GM19455 (cell line): Measurements from ENCODE around the gene F2RL3.
"Not testable (repeated sequence)": the region's sequence is repeated elsewhere in the genome, so short reads cannot be mapped to it uniquely, and the experiment has no call there.

ENCODE experiments used
- ATAC-seq: cut with Tn5 transposase; IDR thresholded peaks from one replicate; pipeline ENCODE4 v1.9.1; 2021; ENCODE audit not compliant: unreplicated experiment

Gene F2RL3

DNA sequence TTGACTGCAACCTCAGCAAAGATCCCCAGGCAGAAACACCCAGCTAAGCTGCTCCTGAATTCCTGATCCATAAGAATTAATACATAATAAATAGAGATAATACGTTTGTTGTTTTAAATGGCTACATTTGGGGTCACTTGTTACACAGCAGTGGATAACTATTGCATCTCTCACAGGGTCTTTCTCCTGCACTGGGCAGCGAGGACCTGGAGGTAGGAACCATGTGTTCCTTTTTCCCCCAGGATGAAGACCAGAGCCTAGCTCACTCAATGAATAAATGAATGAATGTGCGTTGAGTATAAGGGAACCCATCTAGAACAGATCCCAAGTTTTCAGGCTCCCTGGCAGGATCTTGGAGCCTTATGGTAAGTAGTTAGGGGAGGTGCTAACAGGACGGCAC lies 30.7 kb downstream of the F2RL3 start:
- ATAC-seq: no peak

DNA sequence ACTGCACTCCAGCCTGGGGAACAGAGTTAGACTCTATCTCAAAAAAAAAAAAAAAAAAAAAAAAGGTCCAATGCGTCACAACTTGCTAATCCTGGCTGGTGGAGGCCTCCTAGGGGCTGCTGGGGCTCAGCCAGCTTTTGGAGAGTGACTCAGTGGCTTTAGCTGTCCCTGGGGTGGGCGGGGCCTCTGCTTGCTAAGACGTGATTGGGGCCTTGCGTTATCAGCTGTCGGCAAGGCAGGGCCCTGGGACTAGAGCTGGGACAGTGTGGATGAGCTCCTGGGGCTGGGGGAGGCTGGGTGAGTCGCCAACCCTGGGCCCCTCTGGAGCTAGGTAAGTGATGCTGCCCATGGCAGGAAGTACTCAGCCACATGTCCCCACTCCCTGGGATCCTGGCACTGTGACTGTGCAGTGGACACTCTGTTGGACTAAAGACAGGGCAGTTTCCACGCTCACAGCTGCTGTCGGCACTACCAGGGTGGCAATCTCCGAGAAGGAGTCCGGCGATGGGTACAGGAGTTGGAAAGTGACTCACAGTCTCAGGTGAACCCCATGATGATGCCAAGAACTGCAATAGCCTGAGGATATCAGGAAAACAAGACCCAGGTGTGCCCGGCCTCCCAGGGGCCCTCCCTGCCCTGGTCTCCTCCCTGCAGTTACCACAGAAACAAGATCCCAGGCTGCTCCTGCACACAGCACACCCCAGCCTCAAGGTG lies 32.2 kb downstream of the F2RL3 start:
- no peak for ATAC-seq

DNA sequence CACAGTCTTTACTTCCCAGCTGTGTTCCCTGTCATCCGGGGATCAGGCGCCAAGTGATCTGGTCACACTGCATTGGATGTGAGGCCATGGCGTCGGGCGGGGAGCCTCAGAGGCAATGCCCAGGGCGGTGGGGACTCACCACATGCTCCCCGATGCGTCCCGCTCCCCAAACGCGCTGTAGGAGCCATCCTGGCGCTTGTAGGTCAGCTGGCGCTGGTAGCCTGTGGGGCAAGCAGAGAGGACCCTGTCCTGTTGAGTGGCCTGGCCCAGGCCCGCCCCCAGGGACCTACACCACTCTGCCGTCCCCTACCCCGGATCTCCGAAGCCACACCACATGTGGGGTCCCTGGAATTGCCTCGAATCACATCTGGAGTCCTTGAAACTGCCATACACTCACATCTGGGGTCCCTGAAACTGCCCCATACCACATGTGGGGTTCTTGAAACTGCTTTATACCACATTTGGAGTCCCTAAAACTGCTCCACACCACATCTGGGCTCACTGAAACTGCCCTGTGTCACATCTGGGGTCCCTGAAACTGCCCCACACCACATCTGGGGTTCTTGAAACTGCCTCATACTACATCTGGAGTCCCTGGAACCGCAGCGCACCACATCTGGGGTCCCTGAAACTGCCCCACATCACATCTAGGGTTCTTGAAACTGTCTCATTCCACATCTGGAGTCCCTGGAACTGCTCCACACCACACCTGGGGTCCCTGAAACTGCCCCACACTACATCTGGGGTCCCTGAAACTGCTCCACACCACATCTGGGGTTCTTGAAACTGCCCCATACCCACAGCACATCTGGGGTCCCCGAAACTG lies 33.2 kb downstream of the F2RL3 start:
- ATAC-seq: no peak

DNA sequence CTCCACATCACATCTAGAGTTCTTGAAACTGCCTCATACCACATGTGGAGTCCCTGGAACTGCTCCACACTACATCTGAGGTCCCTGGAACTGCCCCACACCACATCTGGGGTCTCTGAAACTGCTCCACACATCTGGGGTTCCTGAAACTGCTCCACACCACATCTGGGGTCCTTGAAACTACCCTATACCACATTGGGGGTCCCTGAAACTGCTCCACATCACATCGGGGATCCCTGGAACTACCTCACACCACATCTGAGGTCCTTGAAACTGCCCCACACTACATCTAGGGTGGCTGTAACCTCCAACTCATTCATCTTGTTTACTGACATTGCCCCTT lies 33.8 kb downstream of the F2RL3 start:
- no peak for ATAC-seq

DNA sequence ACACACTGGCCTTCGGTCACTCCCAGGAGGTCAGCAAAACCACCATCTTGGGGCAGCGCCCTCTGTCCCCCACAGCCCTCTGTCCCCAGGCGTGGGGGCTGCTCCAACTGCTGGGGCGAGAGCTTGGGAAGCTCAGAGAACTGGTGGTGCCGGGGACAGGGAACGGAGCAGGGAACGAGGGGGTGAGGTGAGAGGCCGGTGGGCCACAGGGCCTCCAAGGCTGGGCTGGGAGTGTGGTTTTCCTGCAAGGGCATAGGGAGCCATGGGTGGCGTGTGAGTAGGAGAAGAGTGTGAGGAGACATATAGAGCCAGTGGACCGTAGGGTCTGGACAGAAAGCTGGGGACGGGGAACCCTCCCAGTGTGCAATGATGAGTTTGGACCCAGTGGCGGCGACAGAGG lies 34.1 kb downstream of the F2RL3 start:
- no peak for ATAC-seq

DNA sequence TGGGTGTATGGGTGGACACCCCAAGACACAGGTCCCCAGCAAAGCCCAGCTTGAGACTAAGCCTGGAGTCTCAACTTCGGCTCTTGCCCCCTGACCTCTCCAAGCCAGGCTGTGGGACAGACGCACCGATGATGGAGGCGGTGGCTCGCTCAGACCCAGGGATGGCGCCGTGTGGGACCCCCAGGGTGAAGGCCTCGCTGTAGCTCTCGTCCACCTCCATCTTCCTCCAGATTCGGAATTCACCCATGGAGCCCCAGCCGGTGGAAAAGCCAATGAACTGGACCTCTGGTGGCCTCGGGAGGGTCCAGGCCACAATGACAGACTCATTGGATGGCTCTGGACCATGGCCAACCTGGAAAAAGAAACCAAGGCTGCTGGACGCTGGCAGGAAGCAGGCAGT lies 39.1 kb downstream of the F2RL3 start:
- ATAC-seq: no peak

DNA sequence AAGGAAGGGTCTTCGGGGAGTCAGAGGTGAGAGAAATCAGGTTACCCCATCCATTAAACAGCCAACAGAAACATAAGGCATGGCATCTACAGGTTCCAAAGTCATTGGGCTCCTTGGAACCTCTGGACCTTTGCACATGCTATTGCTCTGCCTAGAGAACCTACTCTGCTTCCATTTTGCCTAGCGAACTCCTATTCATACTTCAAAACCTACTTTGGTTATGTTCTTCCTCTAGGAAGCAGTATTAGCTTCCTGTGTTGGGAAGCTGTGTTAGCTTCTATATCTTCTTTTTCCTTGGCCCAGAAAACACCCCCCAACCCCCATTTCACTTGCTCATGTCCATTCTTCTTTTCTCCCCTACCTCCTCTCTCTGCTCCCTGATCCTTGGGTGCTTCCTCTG lies 39.6 kb downstream of the F2RL3 start:
- no peak for ATAC-seq

DNA sequence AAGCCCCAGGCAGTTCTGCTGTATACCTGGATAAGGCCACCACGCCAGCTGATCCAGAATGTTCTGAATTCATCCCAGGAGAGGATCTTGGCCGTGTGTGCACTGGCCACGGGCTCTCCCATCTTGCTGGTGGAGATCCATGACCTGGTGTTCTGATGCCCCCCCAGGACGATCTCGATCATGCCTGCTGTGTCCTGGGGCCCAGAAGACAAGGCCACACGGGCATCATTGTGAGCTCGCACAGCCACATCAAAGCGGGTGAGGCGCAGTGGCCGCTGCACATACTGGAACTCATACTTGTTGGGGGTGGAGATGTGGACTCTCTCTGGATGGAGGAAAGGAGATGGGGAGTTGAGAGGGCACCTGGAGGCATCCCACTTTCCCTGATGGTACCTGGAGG lies 40.1 kb downstream of the F2RL3 start:
- ATAC-seq: no peak

DNA sequence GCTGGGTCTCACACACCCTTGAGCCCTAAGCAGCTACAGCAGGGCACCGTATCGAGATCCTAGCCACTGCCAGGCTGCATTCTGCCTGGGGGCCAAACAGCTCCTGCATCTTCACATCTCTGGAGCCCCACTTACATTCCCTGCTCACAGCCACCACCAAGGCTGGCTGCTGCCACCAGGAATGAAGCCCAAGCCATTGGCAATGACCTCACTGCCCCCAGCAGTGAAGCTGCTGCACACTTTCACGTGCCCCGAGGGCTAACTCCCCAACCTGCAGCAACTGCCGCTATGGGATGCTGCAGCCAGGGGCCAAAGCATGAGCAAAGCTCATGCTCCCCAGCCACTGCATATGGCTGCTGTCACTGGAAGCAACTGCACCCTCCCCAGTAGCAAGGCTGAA lies 42.0 kb downstream of the F2RL3 start:
- ATAC-seq: no peak

DNA sequence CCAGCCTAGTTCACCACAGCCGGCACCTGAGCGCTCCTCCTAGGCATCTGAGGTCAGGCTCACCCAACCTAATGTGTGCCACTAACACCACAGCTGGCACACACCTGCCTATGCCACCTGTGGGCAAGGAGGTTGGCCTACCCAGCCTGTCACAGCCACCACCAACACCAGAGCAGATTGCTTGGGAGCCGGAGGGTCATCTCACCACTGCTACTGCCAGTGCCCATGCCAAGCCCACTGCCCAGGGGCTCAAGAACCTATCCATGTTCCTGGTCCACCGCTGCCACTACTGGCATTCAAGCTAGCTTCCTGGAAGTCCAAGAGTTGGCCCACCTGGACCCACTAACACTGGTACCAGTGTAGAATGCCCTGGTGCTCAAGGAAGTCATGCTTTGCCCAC lies 42.5 kb downstream of the F2RL3 start:
- ATAC-seq: no peak

DNA sequence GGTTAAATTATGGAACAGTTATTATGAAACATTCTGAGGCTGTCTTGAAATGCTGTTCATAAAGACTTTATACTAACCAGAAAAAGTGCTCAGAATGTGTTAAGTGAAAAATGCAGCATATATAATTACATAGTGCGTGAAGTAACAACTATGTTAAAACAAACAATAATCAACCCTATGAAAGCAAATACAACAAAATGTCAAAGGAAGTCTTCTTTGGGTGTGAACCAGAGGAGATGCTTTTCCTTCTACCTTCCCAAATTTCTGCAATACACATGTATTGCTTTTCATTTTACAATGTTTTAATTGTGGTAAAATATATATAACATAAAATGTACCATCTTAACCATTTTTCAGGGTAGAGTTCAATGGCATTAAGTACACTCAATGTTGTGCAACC lies 45.7 kb downstream of the F2RL3 start:
- ATAC-seq: no peak

DNA sequence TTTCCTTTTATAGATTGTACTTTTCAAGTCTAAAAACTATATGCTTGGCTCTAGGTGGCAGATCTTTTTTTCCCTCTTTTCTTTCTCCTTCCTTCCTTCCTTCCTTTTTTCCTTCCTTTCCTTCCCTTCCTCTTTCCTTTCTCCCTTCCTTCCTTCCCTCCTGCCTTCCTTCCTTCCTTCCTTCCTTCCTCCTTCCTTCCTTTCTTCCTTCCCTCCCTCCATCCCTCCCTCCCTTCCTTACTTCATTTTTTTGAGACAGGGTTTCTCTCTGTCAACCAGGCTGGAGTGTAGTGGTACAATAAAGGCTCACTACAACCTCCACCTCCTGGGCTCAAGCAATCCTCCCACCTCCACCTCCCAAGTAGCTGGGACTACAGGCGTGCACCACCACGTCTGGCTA lies 48.1 kb downstream of the F2RL3 start:
- no peak for ATAC-seq

DNA sequence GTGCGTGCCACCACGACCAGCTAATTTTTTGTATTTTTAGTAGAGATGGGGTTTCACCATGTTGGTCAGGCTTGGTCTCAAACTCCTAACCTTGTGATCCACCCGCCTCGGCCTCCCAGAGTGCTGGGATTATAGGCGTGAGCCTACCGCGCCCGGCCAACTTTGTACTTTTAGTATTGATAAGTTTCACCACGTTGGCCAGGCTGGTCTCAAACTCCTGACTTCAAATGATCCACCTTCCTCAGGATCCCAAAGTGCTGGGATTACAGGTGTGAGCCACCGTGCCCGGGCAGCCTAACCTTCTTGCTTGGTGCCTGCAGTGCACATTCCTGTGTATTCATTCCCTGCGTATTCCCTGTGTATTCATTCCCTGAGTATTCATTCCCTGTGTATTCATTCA lies 49.0 kb downstream of the F2RL3 start:
- ATAC-seq: not testable (repeated sequence)

DNA sequence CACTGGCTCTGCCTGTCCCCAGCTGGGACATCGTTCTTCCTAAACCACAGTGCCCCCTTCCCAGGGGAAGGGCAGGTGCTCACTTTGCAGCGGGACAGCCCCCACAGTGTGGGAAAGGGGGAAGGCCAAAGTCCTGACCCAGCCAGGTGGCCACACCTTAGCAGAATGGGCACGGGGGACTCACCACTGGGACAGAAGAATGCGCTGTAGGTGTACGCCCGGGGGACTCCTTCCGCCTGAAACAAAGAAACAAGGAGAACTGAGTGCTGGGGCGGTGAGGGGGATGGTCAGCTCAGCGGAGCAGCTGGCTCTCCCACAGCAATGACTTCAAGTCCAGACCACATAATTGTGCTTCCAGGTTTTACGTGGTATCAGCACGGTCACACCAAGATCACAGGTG lies 49.4 kb downstream of the F2RL3 start:
- ATAC-seq: no peak

DNA sequence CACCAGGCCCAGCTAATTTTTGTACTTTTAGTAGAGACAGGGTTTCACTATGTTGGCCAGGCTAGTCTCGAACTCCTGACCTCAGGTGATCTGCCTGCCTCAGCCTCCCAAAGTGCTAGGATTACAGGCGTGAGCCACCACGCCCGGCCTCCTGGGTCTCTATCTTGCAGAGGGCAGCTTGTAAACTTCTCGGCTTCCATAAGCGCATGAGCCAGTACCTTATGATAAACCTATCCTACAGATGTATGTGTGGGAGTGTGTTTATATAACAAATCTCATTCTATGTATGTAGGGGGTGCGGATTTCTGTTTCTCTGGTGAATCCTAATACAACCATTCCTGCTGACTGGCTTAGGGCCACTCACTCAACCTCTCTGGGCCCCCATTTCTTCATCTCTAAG lies 51.3 kb downstream of the F2RL3 start:
- ATAC-seq: not testable (repeated sequence)

DNA sequence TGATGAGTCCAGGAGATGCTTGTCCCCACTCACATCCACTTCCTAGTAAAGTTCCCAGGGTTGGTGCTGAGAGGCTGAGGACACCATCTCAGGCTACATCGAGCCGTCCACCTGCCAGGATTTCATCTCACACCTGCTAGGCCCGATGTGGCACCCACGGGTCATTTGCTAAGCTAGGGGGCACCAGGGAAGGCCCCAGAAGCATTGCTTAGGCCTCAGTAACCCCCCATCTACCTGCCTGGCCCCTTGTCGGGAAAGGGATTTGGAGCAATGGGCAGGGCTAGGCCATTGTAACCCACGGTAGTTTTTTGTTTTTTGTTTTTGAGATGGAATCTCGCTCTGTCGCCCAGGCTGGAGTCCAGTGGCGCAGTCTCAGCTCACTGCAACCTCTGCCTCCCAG lies 51.8 kb downstream of the F2RL3 start:
- no peak for ATAC-seq
